GM23248 (cell line): ENCODE measurements around the gene BCL2L14.

Source experiments
- EZH2 ChIP-seq: fragments of 200-600 bp; sonication (generic); IDR thresholded peaks from 2 replicates; pipeline ENCODE4 v1.6.1; 2018; ENCODE audit warnings: antibody characterized with exemption, mild to moderate bottlenecking; ENCODE audit not compliant: insufficient read depth, poor library complexity, severe bottlenecking
- EZH2phosphoT487 ChIP-seq: fragments of 200-600 bp; sonication (generic); IDR thresholded peaks from 2 replicates; pipeline ENCODE4 v1.6.1; 2018; ENCODE audit warnings: antibody characterized with exemption, moderate library complexity, mild to moderate bottlenecking, low read depth; ENCODE audit not compliant: insufficient read depth

DNA sequence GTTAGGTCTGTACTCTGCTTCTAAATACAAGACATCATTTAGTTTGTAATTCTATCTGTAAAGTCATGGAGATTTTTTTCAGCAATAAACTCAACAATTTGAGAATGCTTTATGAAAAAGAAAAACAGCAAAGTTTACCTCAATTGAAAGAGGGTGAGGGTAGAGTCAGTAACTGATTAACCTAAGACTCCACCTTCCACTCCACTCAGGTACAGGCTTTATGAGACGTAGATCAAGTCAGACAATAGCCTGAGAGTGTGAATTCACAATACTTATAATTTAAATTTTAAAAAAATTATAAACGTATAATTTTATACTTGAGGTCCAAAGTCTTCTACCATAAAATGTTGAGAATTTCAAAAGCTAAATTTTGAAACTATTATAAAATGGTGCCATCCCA, 45.9 kb downstream of the BCL2L14 start:
- no peak for TF ChIP-seq EZH2phosphoT487
- TF ChIP-seq EZH2 = no peak
